NCI-H1930 (cell line): Measurements from ENCODE around the gene PRR20E.
"Not testable (repeated sequence)": the region's sequence is repeated elsewhere in the genome, so short reads cannot be mapped to it uniquely, and the experiment has no call there.

Source experiments
- DNase-seq, 2 experiments: peaks; one replicate each; lab custom pipeline; 2025; lab: John Stamatoyannopoulos, UW

The PRR20E gene

GRCh38 chr13:57166897-57167296, at the start of gene PRR20E:
PRR20E (plus strand) TSS chr13:57167197; CDS start chr13:57167584, 387 bp downstream.
- not testable (repeated sequence) for DNase-seq

- DNase-seq = no peak
These were observed 43.3 kb upstream of the PRR20E start for GRCh38 chr13:57123681-57124080.

- no peak for DNase-seq
These were observed 38.1 kb upstream of the PRR20E start for GRCh38 chr13:57128909-57129308.

DNA sequence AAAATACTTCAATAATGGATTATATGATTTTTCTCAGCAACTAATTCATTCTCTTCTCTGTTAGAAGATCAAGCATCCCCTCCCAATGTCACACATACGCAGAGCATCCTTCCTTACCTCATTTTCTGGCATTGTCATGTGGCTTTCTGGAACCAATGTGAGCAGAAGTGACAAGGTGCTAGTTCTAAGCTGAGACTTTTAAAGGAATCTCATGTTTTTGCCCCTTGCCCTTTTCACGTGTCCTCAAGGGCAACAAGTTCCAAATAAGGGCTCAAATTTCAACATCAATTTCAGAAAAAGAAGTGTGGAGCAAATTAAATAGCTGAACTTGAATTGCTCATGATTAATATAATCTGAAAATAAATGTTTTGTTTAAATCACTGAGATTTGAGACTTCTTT, 30.9 kb upstream of the PRR20E start:
- DNase-seq = no peak

- DNase-seq = no peak
These were observed 29.4 kb upstream of the PRR20E start for GRCh38 chr13:57137585-57137984.

- DNase-seq = no peak
These were observed 28.0 kb upstream of the PRR20E start for GRCh38 chr13:57138988-57139387.

DNA sequence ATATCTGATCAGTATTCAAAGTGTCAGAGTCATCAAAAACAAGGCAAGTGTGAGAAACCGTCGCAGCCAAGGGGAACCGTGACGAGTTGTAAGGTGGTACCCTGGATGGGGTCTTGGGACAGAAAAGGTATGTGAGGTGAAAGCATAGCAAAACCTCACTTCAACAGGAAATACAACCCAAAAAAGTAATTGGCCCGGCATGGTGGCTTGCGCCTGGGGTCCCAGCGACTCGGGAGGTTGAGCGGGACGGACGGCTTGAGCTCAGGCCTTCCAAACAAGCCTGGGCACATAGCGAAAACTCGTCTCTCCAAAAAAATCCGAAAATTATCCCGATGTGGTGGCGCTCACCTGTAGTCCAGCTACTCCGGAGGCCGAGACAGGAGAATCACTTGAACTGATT, 27.2 kb upstream of the PRR20E start:
- DNase-seq = not testable (repeated sequence)

GRCh38 chr13:57140235-57140968, 26.6 kb upstream of the PRR20E start, which contains the start of gene PRR20A:
PRR20A (plus strand) TSS chr13:57140918; CDS start chr13:57141305, 387 bp downstream.
- not testable (repeated sequence) for DNase-seq

GRCh38 chr13:57147188-57147587, 19.8 kb upstream of the PRR20E start, which contains the start of gene PRR20B:
PRR20B (plus strand) TSS chr13:57147488; CDS start chr13:57147875, 387 bp downstream.
- not testable (repeated sequence) for DNase-seq

DNA sequence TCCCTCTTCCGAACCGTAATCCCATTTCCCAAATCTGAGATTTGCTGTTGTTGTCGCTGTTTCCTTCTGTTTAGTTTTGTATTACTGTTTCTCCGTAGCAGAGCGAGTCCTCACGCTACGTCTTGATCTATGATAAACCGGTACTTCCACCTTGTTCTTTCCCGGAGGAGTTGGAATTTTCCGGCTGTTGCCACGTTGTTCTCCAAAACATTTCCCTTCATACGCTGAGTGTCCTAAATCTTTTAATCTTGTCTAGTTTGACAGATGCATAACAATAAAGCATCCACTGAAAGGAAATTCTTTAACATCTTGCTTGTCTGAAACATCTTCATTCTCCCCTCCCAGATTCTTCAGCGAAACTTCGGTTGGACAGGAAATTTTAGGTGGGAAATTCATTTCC, 18.9 kb upstream of the PRR20E start:
- DNase-seq = not testable (repeated sequence)

DNA sequence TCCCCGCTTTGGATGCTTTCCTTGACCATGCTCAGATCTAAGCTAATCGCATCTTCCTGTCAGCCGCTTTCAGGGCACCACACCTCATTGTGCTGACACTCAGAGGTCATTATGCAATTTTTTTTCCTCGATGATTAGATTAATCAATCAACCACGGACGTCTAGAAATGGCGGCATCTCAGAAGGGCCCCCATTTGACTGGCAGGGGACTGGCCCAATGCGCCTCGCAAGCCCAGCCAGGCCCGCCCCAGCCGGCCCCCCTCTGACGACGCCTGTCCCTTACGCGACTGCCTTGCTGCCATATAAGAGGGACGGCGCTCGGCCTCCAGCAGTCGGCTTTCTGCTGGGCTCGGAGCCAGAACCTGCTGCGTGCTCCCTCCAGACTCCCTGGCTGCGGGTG, 13.2 kb upstream of the PRR20E start, which contains the start of gene PRR20C:
Gene PRR20C, plus strand, starts transcription at position 301 of the 400 bp plus-strand sequence. CDS start 387 bp downstream, outside the sequence.
- not testable (repeated sequence) for DNase-seq

- not testable (repeated sequence) for DNase-seq
These were observed 6.7 kb upstream of the PRR20E start, which contains the start of gene PRR20D for GRCh38 chr13:57160332-57160731. PRR20D (plus strand) TSS chr13:57160632; CDS start chr13:57161019, 387 bp downstream.

GRCh38 chr13:57191667-57192066, 24.7 kb downstream of the PRR20E start:
- no peak for DNase-seq

DNA sequence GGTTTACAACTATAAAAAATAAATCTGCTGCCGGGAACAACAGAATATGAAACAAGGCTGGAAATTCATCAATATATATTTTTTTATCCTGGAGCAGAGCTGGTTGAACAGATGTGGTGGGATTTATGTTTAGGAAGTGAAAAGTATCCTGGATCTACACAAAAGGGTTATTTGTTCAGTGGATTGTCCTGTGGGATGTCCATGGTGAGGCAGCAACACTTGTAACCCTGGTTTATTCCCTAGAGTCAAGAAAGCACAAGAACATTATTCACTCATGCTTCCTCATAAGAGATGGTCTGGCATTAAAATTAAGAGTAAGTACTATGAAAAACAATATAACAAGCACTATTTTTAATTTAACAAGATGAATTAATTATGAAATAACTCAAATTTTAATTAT, 46.0 kb downstream of the PRR20E start:
- no peak for DNase-seq
